Measurements from ENCODE around the gene PRKACG. TPM values are rescaled to one million over a fixed set of nuclear protein-coding genes. Genes with fewer than 3 reads are reported as not detected.
A peak's percentile ranks its signal among the peaks of the same experiment; 100 is the strongest.

PRKACG gene
- total RNA-seq, 1 donor from 2014 or later = not detected

- Histone ChIP-seq H3K4me3 (peak overlapping the region in 1 of 2 donors; percentile 16), H3K27me3 (no peaks in the 10 kb centered on the region), H3K4me1 (no peaks in the 10 kb centered on the region), H3K27ac (no peak overlapping the region), H3K36me3 (no peaks in the 10 kb centered on the region), H3K9me3 (no peaks in the 10 kb centered on the region)
- no peak for DNase-seq (ENCODE audit: low spot score in 2 of 2)
- TF ChIP-seq CTCF (IDR thresholded peaks at IDR 0.05) = no peak
- intact Hi-C loops (cut with DNase I) = no loop called here
Measured at GRCh38 chr9:69023650-69024049, 9.7 kb upstream of the PRKACG start.

GRCh38 chr9:69020301-69021145, 6.6 kb upstream of the PRKACG start:
- Histone ChIP-seq H3K27ac (no peak overlapping the region), H3K4me3 (no peak overlapping the region), H3K36me3 (no peaks in the 10 kb centered on the region), H3K9me3 (no peaks in the 10 kb centered on the region), H3K27me3 (no peaks in the 10 kb centered on the region), H3K4me1 (no peaks in the 10 kb centered on the region)
- intact Hi-C loops (cut with DNase I) = no loop called here
- no peak for TF ChIP-seq CTCF (IDR thresholded peaks at IDR 0.05)
- no peak for DNase-seq (ENCODE audit: low spot score in 2 of 2)

- H3K4me1 ChIP-seq = no peaks in the 10 kb centered on the region
Measured at GRCh38 chr9:69019808-69020207, 5.9 kb upstream of the PRKACG start.

GRCh38 chr9:69018737-69019136, 4.8 kb upstream of the PRKACG start:
- Histone ChIP-seq H3K27me3 (no peaks in the 10 kb centered on the region), H3K27ac (no peak overlapping the region), H3K9me3 (no peaks in the 10 kb centered on the region), H3K4me3 (no peak overlapping the region), H3K36me3 (no peaks in the 10 kb centered on the region), H3K4me1 (no peaks in the 10 kb centered on the region)
- no peak for DNase-seq (ENCODE audit: low spot score in 2 of 2)
- TF ChIP-seq CTCF (IDR thresholded peaks at IDR 0.05) = no peak
- intact Hi-C loops (cut with DNase I) = no loop called here

More at GRCh38 chr9:69019808-69020207, 5.9 kb upstream of the PRKACG start:
- intact Hi-C loops (cut with DNase I) = no loop called here
- no peaks in the 10 kb centered on the region for H3K27me3 ChIP-seq
- H3K27ac ChIP-seq = no peak overlapping the region
- no peak for DNase-seq (ENCODE audit: low spot score in 2 of 2)
- H3K4me3 ChIP-seq = no peak overlapping the region
- H3K36me3 ChIP-seq = no peaks in the 10 kb centered on the region
- H3K9me3 ChIP-seq = no peaks in the 10 kb centered on the region
- no peak for TF ChIP-seq CTCF (IDR thresholded peaks at IDR 0.05)

- Histone ChIP-seq H3K4me1 (no peaks in the 10 kb centered on the region), H3K36me3 (no peaks in the 10 kb centered on the region), H3K4me3 (no peak overlapping the region), H3K27me3 (no peaks in the 10 kb centered on the region), H3K27ac (no peak overlapping the region), H3K9me3 (no peaks in the 10 kb centered on the region)
- no peak for DNase-seq (ENCODE audit: low spot score in 2 of 2)
- no peak for TF ChIP-seq CTCF (IDR thresholded peaks at IDR 0.05)
- intact Hi-C loops (cut with DNase I) = no loop called here
Measured at GRCh38 chr9:69016191-69017096, 2.5 kb upstream of the PRKACG start.

Measured in ascending aorta (tissue), 2 donors.